ENCODE results near the gene HIP1R.

HIP1R gene

DNA sequence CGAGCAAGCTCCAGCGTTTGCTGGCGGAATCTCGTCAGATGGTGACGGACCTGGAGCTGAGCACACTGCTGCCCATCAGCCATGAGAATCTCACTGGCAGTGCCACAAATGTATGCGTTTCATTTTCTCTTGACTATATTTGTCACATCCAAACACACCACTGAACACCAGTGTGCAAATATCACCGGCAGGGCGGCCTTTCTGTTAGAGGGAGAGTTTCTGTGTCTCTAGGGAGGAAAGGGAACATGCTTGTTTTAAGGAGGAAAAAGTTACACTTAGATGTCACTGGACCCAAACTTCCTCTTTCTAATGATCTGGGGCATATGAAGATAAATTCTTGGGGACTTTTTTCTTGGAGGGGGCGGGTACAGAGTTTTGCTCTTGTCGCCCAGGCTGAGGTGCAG is 21.9 kb upstream of the HIP1R start:
- Histone ChIP-seq H3K36me3 (ENCODE audit: control insufficient read depth in 1 of 2, insufficient read depth in 2 of 2, low read depth in 1 of 2, low read length in 2 of 2) (no peaks in the 10 kb centered on the region), H3K79me1 (replicated peaks; ENCODE audit: low read length, poor library complexity, severe bottlenecking) (no peaks in the 10 kb centered on the region), H2BK12ac (ENCODE audit: low read length in 2 of 2) (no peak overlapping the region), H3K14ac (ENCODE audit: low read length in 2 of 2) (no peak overlapping the region), H3K4me3 (ENCODE audit: insufficient read depth in 1 of 2, low read depth in 1 of 2, low read length in 2 of 2) (no peak overlapping the region), H3K27ac (ENCODE audit: low read length, poor library complexity, severe bottlenecking) (no peak overlapping the region), H3K4ac (ENCODE audit: low read depth in 1 of 2, low read length in 2 of 2) (no peak overlapping the region), H4K91ac (ENCODE audit: low read length) (no peak overlapping the region), H3K9ac (ENCODE audit: low read length) (no peak overlapping the region), H3K18ac (ENCODE audit: low read depth in 1 of 2, low read length in 2 of 2) (no peak overlapping the region), H3K27me3 (ENCODE audit: control insufficient read depth in 1 of 2, insufficient read depth in 1 of 2, low read length in 2 of 2) (no peaks in the 10 kb centered on the region), H3K4me2 (ENCODE audit: low read length, poor library complexity, severe bottlenecking) (no peak overlapping the region), H3K23ac (ENCODE audit: low read length in 2 of 2) (no peak overlapping the region), H2AK5ac (ENCODE audit: low read length, severe bottlenecking) (no peak overlapping the region), H3K4me1 (ENCODE audit: control insufficient read depth, insufficient read depth, low read depth, low read length) (peaks cover 1% of the 10 kb centered on the region), H2BK120ac (ENCODE audit: low read depth, low read length) (no peak overlapping the region), H4K8ac (ENCODE audit: low read length) (no peak overlapping the region), H2AFZ (ENCODE audit: low read depth, low read length) (no peak overlapping the region), H2BK5ac (ENCODE audit: low read depth, low read length, poor library complexity, severe bottlenecking) (no peak overlapping the region), H3K9me3 (ENCODE audit: control insufficient read depth, low read length) (no peaks in the 10 kb centered on the region), H2BK15ac (ENCODE audit: low read depth, poor library complexity, severe bottlenecking) (no peak overlapping the region)
- 91% methylated on average over 9 of the region's 10 CpGs for WGBS
- no peak for DNase-seq

DNA sequence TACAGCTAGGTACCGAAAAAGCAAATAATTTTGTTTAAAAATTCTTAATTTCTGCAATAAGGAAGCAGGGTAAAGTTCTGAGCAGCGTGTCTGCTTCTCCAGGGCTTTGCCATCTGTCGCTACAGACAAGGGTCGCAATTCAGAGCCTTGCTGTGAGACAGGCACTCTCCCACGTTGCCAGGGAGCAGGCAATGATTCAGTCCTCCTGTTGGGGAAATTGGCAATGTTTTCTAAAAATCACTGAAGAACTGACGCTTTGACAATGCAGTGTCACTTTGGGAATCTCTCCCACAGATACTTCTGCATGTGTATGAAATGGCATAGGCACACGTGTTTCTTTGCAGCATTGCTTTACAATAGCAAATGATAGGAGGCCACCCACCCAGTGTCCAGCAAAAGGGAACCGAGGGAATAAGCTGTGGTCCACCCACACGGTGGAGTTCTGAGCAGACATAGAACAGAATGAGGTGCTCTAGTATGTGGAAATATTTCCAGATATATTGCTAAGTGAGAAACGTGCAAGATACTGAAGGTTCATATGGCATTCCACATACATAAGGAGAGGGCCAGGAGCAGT is 16.0 kb upstream of the HIP1R start:
- no peak overlapping the region for H2BK12ac ChIP-seq (ENCODE audit: low read length in 2 of 2)
- H3K4me3 ChIP-seq (ENCODE audit: insufficient read depth in 1 of 2, low read depth in 1 of 2, low read length in 2 of 2) = no peak overlapping the region
- H2BK5ac ChIP-seq (ENCODE audit: low read depth, low read length, poor library complexity, severe bottlenecking) = no peak overlapping the region
- no peak overlapping the region for H2BK15ac ChIP-seq (ENCODE audit: low read depth, poor library complexity, severe bottlenecking)
- no peak overlapping the region for H3K9ac ChIP-seq (ENCODE audit: low read length)
- no peaks in the 10 kb centered on the region for H3K36me3 ChIP-seq (ENCODE audit: control insufficient read depth in 1 of 2, insufficient read depth in 2 of 2, low read depth in 1 of 2, low read length in 2 of 2)
- H4K8ac ChIP-seq (ENCODE audit: low read length) = no peak overlapping the region
- H2BK120ac ChIP-seq (ENCODE audit: low read depth, low read length) = no peak overlapping the region
- no peak overlapping the region for H3K23ac ChIP-seq (ENCODE audit: low read length in 2 of 2)
- no peak overlapping the region for H2AK5ac ChIP-seq (ENCODE audit: low read length, severe bottlenecking)
- no peaks in the 10 kb centered on the region for H3K79me1 ChIP-seq (replicated peaks; ENCODE audit: low read length, poor library complexity, severe bottlenecking)
- H2AFZ ChIP-seq (ENCODE audit: low read depth, low read length) = no peak overlapping the region
- no peak overlapping the region for H4K91ac ChIP-seq (ENCODE audit: low read length)
- 86% methylated on average over 10 of the region's 10 CpGs for WGBS
- no peak for DNase-seq
- no peaks in the 10 kb centered on the region for H3K4me1 ChIP-seq (ENCODE audit: control insufficient read depth, insufficient read depth, low read depth, low read length)
- no peaks in the 10 kb centered on the region for H3K9me3 ChIP-seq (ENCODE audit: control insufficient read depth, low read length)
- no peak overlapping the region for H3K27ac ChIP-seq (ENCODE audit: low read length, poor library complexity, severe bottlenecking)
- H3K18ac ChIP-seq (ENCODE audit: low read depth in 1 of 2, low read length in 2 of 2) = no peak overlapping the region
- no peak overlapping the region for H3K4me2 ChIP-seq (ENCODE audit: low read length, poor library complexity, severe bottlenecking)
- no peak overlapping the region for H3K4ac ChIP-seq (ENCODE audit: low read depth in 1 of 2, low read length in 2 of 2)
- no peaks in the 10 kb centered on the region for H3K27me3 ChIP-seq (ENCODE audit: control insufficient read depth in 1 of 2, insufficient read depth in 1 of 2, low read length in 2 of 2)
- H3K14ac ChIP-seq (ENCODE audit: low read length in 2 of 2) = no peak overlapping the region

DNA sequence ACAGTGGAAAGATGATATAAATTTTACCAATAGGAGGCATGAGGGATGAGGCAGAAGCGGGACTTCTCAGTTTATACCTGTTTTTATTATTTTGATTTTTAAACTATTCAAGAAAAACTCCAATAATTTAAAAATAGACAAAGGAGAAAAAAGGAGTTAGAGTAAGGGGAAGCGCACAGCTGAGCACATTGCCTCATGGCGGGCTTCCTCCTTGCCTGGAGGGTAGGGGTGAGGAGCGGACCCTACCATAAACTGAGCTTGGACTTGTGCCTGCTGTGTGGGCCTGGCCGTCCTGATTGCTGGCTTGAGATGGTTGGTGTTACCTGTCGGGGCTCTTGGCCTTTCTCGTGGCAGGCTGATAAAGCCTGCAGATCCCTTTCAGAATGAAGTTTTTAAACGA is 15.1 kb upstream of the HIP1R start:
- WGBS = 95% methylated on average over 7 of the region's 8 CpGs
- DNase-seq = no peak

GRCh38 chr12:122820838-122821271 is 14.4 kb upstream of the HIP1R start:
- H2AK5ac ChIP-seq (ENCODE audit: low read length, severe bottlenecking) = no peak overlapping the region
- H3K18ac ChIP-seq (ENCODE audit: low read depth in 1 of 2, low read length in 2 of 2) = no peak overlapping the region
- H4K91ac ChIP-seq (ENCODE audit: low read length) = no peak overlapping the region
- no peak overlapping the region for H2AFZ ChIP-seq (ENCODE audit: low read depth, low read length)
- H3K4me1 ChIP-seq (ENCODE audit: control insufficient read depth, insufficient read depth, low read depth, low read length) = peaks cover 2% of the 10 kb centered on the region
- no peak overlapping the region for H3K27ac ChIP-seq (ENCODE audit: low read length, poor library complexity, severe bottlenecking)
- H2BK15ac ChIP-seq (ENCODE audit: low read depth, poor library complexity, severe bottlenecking) = peak overlapping the region; percentile 70
- H3K79me1 ChIP-seq (replicated peaks; ENCODE audit: low read length, poor library complexity, severe bottlenecking) = no peaks in the 10 kb centered on the region
- no peaks in the 10 kb centered on the region for H3K9me3 ChIP-seq (ENCODE audit: control insufficient read depth, low read length)
- DNase-seq = no peak
- no peak overlapping the region for H2BK12ac ChIP-seq (ENCODE audit: low read length in 2 of 2)
- no peak overlapping the region for H3K4me3 ChIP-seq (ENCODE audit: insufficient read depth in 1 of 2, low read depth in 1 of 2, low read length in 2 of 2)
- H2BK120ac ChIP-seq (ENCODE audit: low read depth, low read length) = no peak overlapping the region
- H3K23ac ChIP-seq (ENCODE audit: low read length in 2 of 2) = no peak overlapping the region
- no peak overlapping the region for H3K4me2 ChIP-seq (ENCODE audit: low read length, poor library complexity, severe bottlenecking)
- H3K27me3 ChIP-seq (ENCODE audit: control insufficient read depth in 1 of 2, insufficient read depth in 1 of 2, low read length in 2 of 2) = no peaks in the 10 kb centered on the region
- no peak overlapping the region for H3K9ac ChIP-seq (ENCODE audit: low read length)
- no peak overlapping the region for H2BK5ac ChIP-seq (ENCODE audit: low read depth, low read length, poor library complexity, severe bottlenecking)
- no peaks in the 10 kb centered on the region for H3K36me3 ChIP-seq (ENCODE audit: control insufficient read depth in 1 of 2, insufficient read depth in 2 of 2, low read depth in 1 of 2, low read length in 2 of 2)
- no peak overlapping the region for H4K8ac ChIP-seq (ENCODE audit: low read length)
- whole genome bisulfite sequencing = 76% methylated on average over 7 of the region's 7 CpGs
- H3K4ac ChIP-seq (ENCODE audit: low read depth in 1 of 2, low read length in 2 of 2) = no peak overlapping the region
- H3K14ac ChIP-seq (ENCODE audit: low read length in 2 of 2) = no peak overlapping the region

More for the DNA sequence above, 15.1 kb upstream of the HIP1R start:
- Histone ChIP-seq H3K4me2 (ENCODE audit: low read length, poor library complexity, severe bottlenecking) (no peak overlapping the region), H4K91ac (ENCODE audit: low read length) (no peak overlapping the region), H3K4me3 (ENCODE audit: insufficient read depth in 1 of 2, low read depth in 1 of 2, low read length in 2 of 2) (no peak overlapping the region), H2AFZ (ENCODE audit: low read depth, low read length) (no peak overlapping the region), H3K18ac (ENCODE audit: low read depth in 1 of 2, low read length in 2 of 2) (no peak overlapping the region), H2BK15ac (ENCODE audit: low read depth, poor library complexity, severe bottlenecking) (no peak overlapping the region), H2AK5ac (ENCODE audit: low read length, severe bottlenecking) (no peak overlapping the region), H3K27me3 (ENCODE audit: control insufficient read depth in 1 of 2, insufficient read depth in 1 of 2, low read length in 2 of 2) (no peaks in the 10 kb centered on the region), H2BK120ac (ENCODE audit: low read depth, low read length) (no peak overlapping the region), H3K27ac (ENCODE audit: low read length, poor library complexity, severe bottlenecking) (no peak overlapping the region), H2BK12ac (ENCODE audit: low read length in 2 of 2) (no peak overlapping the region), H3K79me1 (replicated peaks; ENCODE audit: low read length, poor library complexity, severe bottlenecking) (no peaks in the 10 kb centered on the region), H3K23ac (ENCODE audit: low read length in 2 of 2) (no peak overlapping the region), H3K9me3 (ENCODE audit: control insufficient read depth, low read length) (no peaks in the 10 kb centered on the region), H3K4ac (ENCODE audit: low read depth in 1 of 2, low read length in 2 of 2) (no peak overlapping the region), H3K36me3 (ENCODE audit: control insufficient read depth in 1 of 2, insufficient read depth in 2 of 2, low read depth in 1 of 2, low read length in 2 of 2) (no peaks in the 10 kb centered on the region), H3K14ac (ENCODE audit: low read length in 2 of 2) (no peak overlapping the region), H3K9ac (ENCODE audit: low read length) (no peak overlapping the region), H2BK5ac (ENCODE audit: low read depth, low read length, poor library complexity, severe bottlenecking) (no peak overlapping the region), H3K4me1 (ENCODE audit: control insufficient read depth, insufficient read depth, low read depth, low read length) (no peaks in the 10 kb centered on the region), H4K8ac (ENCODE audit: low read length) (no peak overlapping the region)
